Measurements from ENCODE around the gene ARHGAP12. TPM values are rescaled to one million over a fixed set of nuclear protein-coding genes. Genes with fewer than 3 reads are reported as not detected.

The ARHGAP12 gene
- total RNA-seq, 3 donors from 2014 or later = 40.0 to 102 (median 60.0) TPM

- TF ChIP-seq CTCF (IDR thresholded peaks at IDR 0.05) = no peak
- TF ChIP-seq POLR2A (IDR thresholded peaks at IDR 0.05) = no peak
- TF ChIP-seq POLR2AphosphoS5 (IDR thresholded peaks at IDR 0.05) = no peak
- H3K27me3 ChIP-seq = no peaks in the 10 kb centered on the region
- DNase-seq (ENCODE audit: low spot score in 2 of 2) = no peak
- no peaks in the 10 kb centered on the region for H3K4me1 ChIP-seq
- intact Hi-C loops (cut with DNase I; ENCODE audit: low total_unique reads) = loop anchor here (2.0 kb wide), 1 partner anchor 78 kb away; no protein-coding TSS in a partner anchor
- no peak overlapping the region for H3K27ac ChIP-seq
- no peaks in the 10 kb centered on the region for H3K9me3 ChIP-seq
- H3K36me3 ChIP-seq = no peaks in the 10 kb centered on the region
- H3K4me3 ChIP-seq = no peak overlapping the region
Measured at GRCh38 chr10:31886885-31887284, 41.7 kb downstream of the ARHGAP12 start.

GRCh38 chr10:31885971-31886370 lies 42.7 kb downstream of the ARHGAP12 start:
- Histone ChIP-seq H3K9me3 (no peaks in the 10 kb centered on the region), H3K4me1 (no peaks in the 10 kb centered on the region), H3K36me3 (no peaks in the 10 kb centered on the region), H3K27ac (no peak overlapping the region), H3K27me3 (no peaks in the 10 kb centered on the region), H3K4me3 (no peak overlapping the region)
- intact Hi-C loops (cut with DNase I; ENCODE audit: low total_unique reads) = loop anchor here (2.0 kb wide), 1 partner anchor 79 kb away; no protein-coding TSS in a partner anchor
- TF ChIP-seq CTCF (IDR thresholded peaks at IDR 0.05) (no peak), POLR2AphosphoS5 (IDR thresholded peaks at IDR 0.05) (no peak), POLR2A (IDR thresholded peaks at IDR 0.05) (no peak)
- no peak for DNase-seq (ENCODE audit: low spot score in 2 of 2)

GRCh38 chr10:31884386-31884785 lies 44.2 kb downstream of the ARHGAP12 start:
- H3K9me3 ChIP-seq = no peaks in the 10 kb centered on the region
- no peaks in the 10 kb centered on the region for H3K36me3 ChIP-seq
- H3K4me1 ChIP-seq = no peaks in the 10 kb centered on the region
- H3K27ac ChIP-seq = no peak overlapping the region
- no peaks in the 10 kb centered on the region for H3K27me3 ChIP-seq
- no peak for DNase-seq (ENCODE audit: low spot score in 2 of 2)
- no peak overlapping the region for H3K4me3 ChIP-seq
- intact Hi-C loops (cut with DNase I; ENCODE audit: low total_unique reads) = no loop called here
- no peak for TF ChIP-seq POLR2A (IDR thresholded peaks at IDR 0.05)

DNA sequence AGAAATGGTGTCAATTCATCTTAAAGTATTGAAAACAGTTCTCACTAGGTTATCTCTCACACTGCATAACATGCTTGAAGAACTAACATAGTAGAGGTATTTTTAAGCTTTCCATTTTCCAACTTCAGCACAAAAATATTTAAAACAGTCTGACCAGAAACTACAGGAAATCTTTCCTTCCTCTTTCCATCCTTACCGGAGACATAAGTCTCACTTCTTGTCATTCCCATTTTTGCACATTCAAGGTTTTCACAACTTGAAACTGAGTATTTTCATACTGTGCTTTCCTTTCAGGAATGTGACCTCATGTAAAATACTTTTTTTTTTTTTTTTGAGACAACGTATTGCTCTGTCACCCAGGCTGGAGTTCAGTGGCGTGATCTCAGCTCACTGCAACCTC lies 45.2 kb downstream of the ARHGAP12 start:
- Histone ChIP-seq H3K4me1 (no peaks in the 10 kb centered on the region), H3K9me3 (no peaks in the 10 kb centered on the region)

DNA sequence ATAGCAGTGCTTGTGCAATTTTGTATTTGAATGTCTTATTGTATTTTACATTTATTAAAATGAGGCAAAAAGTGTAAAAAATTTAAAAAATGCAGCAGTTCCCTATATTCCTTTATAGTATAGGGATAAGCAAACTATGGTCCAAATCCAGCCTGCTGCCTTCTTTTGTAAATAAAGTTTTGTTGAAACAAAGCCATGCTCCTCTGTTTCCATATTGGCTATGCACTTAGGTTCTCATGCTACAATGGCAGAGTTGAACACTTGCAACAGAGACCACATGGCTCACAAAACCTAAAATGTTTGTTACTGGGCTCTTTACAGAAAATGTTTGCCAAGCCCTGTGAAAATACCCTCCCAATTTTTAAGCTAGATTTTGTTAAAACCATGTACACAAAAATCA lies 50.1 kb downstream of the ARHGAP12 start:
- TF ChIP-seq CTCF (IDR thresholded peaks at IDR 0.05) (no peak), POLR2A (IDR thresholded peaks at IDR 0.05) (no peak), POLR2AphosphoS5 (IDR thresholded peaks at IDR 0.05) (no peak)
- no peaks in the 10 kb centered on the region for H3K27me3 ChIP-seq
- H3K27ac ChIP-seq = no peak overlapping the region
- no peaks in the 10 kb centered on the region for H3K9me3 ChIP-seq
- H3K4me3 ChIP-seq = no peak overlapping the region
- H3K36me3 ChIP-seq = no peaks in the 10 kb centered on the region
- no peak for DNase-seq (ENCODE audit: low spot score in 2 of 2)
- no peaks in the 10 kb centered on the region for H3K4me1 ChIP-seq
- intact Hi-C loops (cut with DNase I; ENCODE audit: low total_unique reads) = no loop called here

More for the DNA sequence above, 45.2 kb downstream of the ARHGAP12 start:
- no peak for DNase-seq (ENCODE audit: low spot score in 2 of 2)
- TF ChIP-seq POLR2A (IDR thresholded peaks at IDR 0.05) (no peak), POLR2AphosphoS5 (IDR thresholded peaks at IDR 0.05) (no peak), CTCF (IDR thresholded peaks at IDR 0.05) (no peak)
- Histone ChIP-seq H3K27me3 (no peaks in the 10 kb centered on the region), H3K27ac (no peak overlapping the region), H3K36me3 (no peaks in the 10 kb centered on the region), H3K4me3 (no peak overlapping the region)
- intact Hi-C loops (cut with DNase I; ENCODE audit: low total_unique reads) = no loop called here
